SU-DHL-6 (cell line): ENCODE data around the gene RNGTT.

Experiments
- CTCF ChIP-seq: fragments of 200-600 bp; sonication (generic); IDR thresholded peaks from one replicate; pipeline ENCODE4 v1.5.1; 2017; ENCODE audit warnings: antibody characterized with exemption, mild to moderate bottlenecking, low read length, moderate library complexity; ENCODE audit not compliant: insufficient read depth, poor library complexity, severe bottlenecking
- EZH2phosphoT487 ChIP-seq: fragments of 200-600 bp; sonication (generic), shearing (Covaris generic); conservative IDR thresholded peaks from 2 replicates; pipeline ENCODE4 v1.6.1; 2018; ENCODE audit warnings: mild to moderate bottlenecking, antibody characterized with exemption, low read length, moderate library complexity, mixed read lengths

- TF ChIP-seq CTCF = peak; percentile 49
- TF ChIP-seq EZH2phosphoT487 = no peak
These were observed 182.6 kb downstream of the RNGTT start for GRCh38 chr6:88780714-88781389.
